ENCODE measurements around the gene TMCC2.

GRCh38 chr1:205321959-205322283 lies 94.2 kb downstream of the TMCC2 start:
- no peak for TF ChIP-seq POLR2A (IDR thresholded peaks at IDR 0.05; ENCODE audit: low read length)
- TF ChIP-seq GATA1 (IDR thresholded peaks at IDR 0.05; ENCODE audit: low read depth, low read length), result no peak
